ENCODE data around the gene CELF6. TPM values are rescaled to one million over a fixed set of nuclear protein-coding genes. Genes with fewer than 3 reads are reported as not detected.

CELF6 gene
- total and polyA plus RNA-seq, 2 donors = 0.99 to 17.7 TPM

- Histone ChIP-seq H3K9me3 (ENCODE audit: control insufficient read depth in 2 of 2, insufficient read depth in 1 of 2, low read length in 1 of 2) (no peaks in the 10 kb centered on the region), H3K27me3 (ENCODE audit: control insufficient read depth in 2 of 2, insufficient read depth in 1 of 2, low read length in 1 of 2) (no peaks in the 10 kb centered on the region), H3K4me3 (ENCODE audit: low read length in 2 of 2) (no peak overlapping the region), H3K36me3 (ENCODE audit: control insufficient read depth in 2 of 2, insufficient read depth in 2 of 2, low read length in 1 of 2) (peaks cover 17% of the 10 kb centered on the region in 2 donors), H3K4me1 (ENCODE audit: control insufficient read depth in 2 of 2, insufficient read depth in 2 of 2, low read length in 2 of 2) (peaks cover 0 to 11% of the 10 kb centered on the region in 2 donors), H3K27ac (ENCODE audit: low read depth in 1 of 2, low read length in 1 of 2) (no peak overlapping the region)
- peak in 1 of 9 donors; percentile 13 for DNase-seq (ENCODE audit: low read depth in 6 of 9, low spot score in 9 of 9)
- WGBS = 6% methylated on average over 3 of the region's 3 CpGs
Observed at GRCh38 chr15:72237029-72237852, 82.7 kb downstream of the CELF6 start.

GRCh38 chr15:72236381-72237003 lies 83.5 kb downstream of the CELF6 start:
- WGBS = 92% methylated on average over 2 of the region's 2 CpGs
- DNase-seq (ENCODE audit: low read depth in 6 of 9, low spot score in 9 of 9) = no peak
- Histone ChIP-seq H3K4me3 (ENCODE audit: low read length in 2 of 2) (no peak overlapping the region), H3K27me3 (ENCODE audit: control insufficient read depth in 2 of 2, insufficient read depth in 1 of 2, low read length in 1 of 2) (no peaks in the 10 kb centered on the region), H3K4me1 (ENCODE audit: control insufficient read depth in 2 of 2, insufficient read depth in 2 of 2, low read length in 2 of 2) (peaks cover 0 to 19% of the 10 kb centered on the region in 2 donors), H3K9me3 (ENCODE audit: control insufficient read depth in 2 of 2, insufficient read depth in 1 of 2, low read length in 1 of 2) (no peaks in the 10 kb centered on the region), H3K36me3 (ENCODE audit: control insufficient read depth in 2 of 2, insufficient read depth in 2 of 2, low read length in 1 of 2) (peaks cover 10 to 11% of the 10 kb centered on the region in 2 donors), H3K27ac (ENCODE audit: low read depth in 1 of 2, low read length in 1 of 2) (no peak overlapping the region)

- H3K4me3 ChIP-seq (ENCODE audit: low read length in 2 of 2) = no peak overlapping the region
- peaks cover 0 to 2% of the 10 kb centered on the region in 2 donors for H3K36me3 ChIP-seq (ENCODE audit: control insufficient read depth in 2 of 2, insufficient read depth in 2 of 2, low read length in 1 of 2)
- DNase-seq (ENCODE audit: low read depth in 6 of 9, low spot score in 9 of 9) = no peak
- 95% methylated on average over 4 of the region's 4 CpGs for WGBS
- H3K4me1 ChIP-seq (ENCODE audit: control insufficient read depth in 2 of 2, insufficient read depth in 2 of 2, low read length in 2 of 2) = peaks cover 0 to 20% of the 10 kb centered on the region in 2 donors
- no peak overlapping the region for H3K27ac ChIP-seq (ENCODE audit: low read depth in 1 of 2, low read length in 1 of 2)
- no peaks in the 10 kb centered on the region for H3K27me3 ChIP-seq (ENCODE audit: control insufficient read depth in 2 of 2, insufficient read depth in 1 of 2, low read length in 1 of 2)
- no peaks in the 10 kb centered on the region for H3K9me3 ChIP-seq (ENCODE audit: control insufficient read depth in 2 of 2, insufficient read depth in 1 of 2, low read length in 1 of 2)
Observed at GRCh38 chr15:72235298-72235697, 84.7 kb downstream of the CELF6 start.

Other genes starting within 250 kb of the CELF6 start
- 11.6 TPM for gene MYO9A, start 202.0 kb downstream of the CELF6 start, total RNA-seq
- gene MYO9A, start 202.0 kb downstream of the CELF6 start, polyA plus RNA-seq = 4.4 TPM
- gene SENP8, start 201.8 kb downstream of the CELF6 start, total RNA-seq = 2.0 TPM
- gene SENP8, start 201.8 kb downstream of the CELF6 start, polyA plus RNA-seq = 2.7 TPM
- gene GRAMD2A, start 122.4 kb downstream of the CELF6 start, total RNA-seq = 0.47 TPM
- gene GRAMD2A, start 122.4 kb downstream of the CELF6 start, polyA plus RNA-seq = 0.52 TPM
- gene PKM, start 89.0 kb downstream of the CELF6 start, total RNA-seq = 452 TPM
- gene PKM, start 89.0 kb downstream of the CELF6 start, polyA plus RNA-seq = 199 TPM
- gene PARP6, start 47.6 kb downstream of the CELF6 start, total RNA-seq = 40.5 TPM
- 125 TPM for gene PARP6, start 47.6 kb downstream of the CELF6 start, polyA plus RNA-seq
- gene HEXA, start 55.9 kb upstream of the CELF6 start, total RNA-seq = 60.5 TPM
- 101 TPM for gene HEXA, start 55.9 kb upstream of the CELF6 start, polyA plus RNA-seq
- gene TMEM202, start 78.1 kb upstream of the CELF6 start, total RNA-seq = not detected
- not detected for gene TMEM202, start 78.1 kb upstream of the CELF6 start, polyA plus RNA-seq
- 41.9 TPM for gene ARIH1, start 154.2 kb upstream of the CELF6 start, total RNA-seq
- gene ARIH1, start 154.2 kb upstream of the CELF6 start, polyA plus RNA-seq = 32.0 TPM